ENCODE measurements around the gene SYTL2. TPM values are rescaled to one million over a fixed set of nuclear protein-coding genes. Genes with fewer than 3 reads are reported as not detected.

Gene SYTL2
- total RNA-seq, 3 donors from 2014 or later = 10.1 to 189 (median 120) TPM

GRCh38 chr11:85803303-85803702, 7.6 kb downstream of the SYTL2 start:
- TF ChIP-seq CTCF (IDR thresholded peaks at IDR 0.05) (no peak), POLR2AphosphoS5 (IDR thresholded peaks at IDR 0.05) (no peak), POLR2A (IDR thresholded peaks at IDR 0.05) (no peak)
- no peaks in the 10 kb centered on the region for H3K4me1 ChIP-seq
- no peaks in the 10 kb centered on the region for H3K9me3 ChIP-seq

GRCh38 chr11:85801527-85801926, 9.4 kb downstream of the SYTL2 start:
- Histone ChIP-seq H3K27ac (no peak overlapping the region), H3K4me1 (no peaks in the 10 kb centered on the region), H3K9me3 (no peaks in the 10 kb centered on the region), H3K27me3 (no peaks in the 10 kb centered on the region), H3K4me3 (no peak overlapping the region), H3K36me3 (no peaks in the 10 kb centered on the region)
- intact Hi-C loops (cut with DNase I; ENCODE audit: low total_unique reads) = no loop called here
- TF ChIP-seq POLR2A (IDR thresholded peaks at IDR 0.05) = no peak
- TF ChIP-seq POLR2AphosphoS5 (IDR thresholded peaks at IDR 0.05) = no peak
- no peak for TF ChIP-seq CTCF (IDR thresholded peaks at IDR 0.05)
- DNase-seq (ENCODE audit: low spot score in 2 of 2) = no peak

More at GRCh38 chr11:85803303-85803702, 7.6 kb downstream of the SYTL2 start:
- DNase-seq (ENCODE audit: low spot score in 2 of 2) = no peak
- H3K27ac ChIP-seq = no peak overlapping the region
- intact Hi-C loops (cut with DNase I; ENCODE audit: low total_unique reads) = no loop called here
- H3K36me3 ChIP-seq = no peaks in the 10 kb centered on the region
- H3K27me3 ChIP-seq = no peaks in the 10 kb centered on the region
- H3K4me3 ChIP-seq = no peak overlapping the region

GRCh38 chr11:85800595-85801342, 10.2 kb downstream of the SYTL2 start:
- H3K27ac ChIP-seq = no peak overlapping the region
- DNase-seq (ENCODE audit: low spot score in 2 of 2) = no peak
- no peaks in the 10 kb centered on the region for H3K36me3 ChIP-seq
- H3K27me3 ChIP-seq = no peaks in the 10 kb centered on the region
- no peaks in the 10 kb centered on the region for H3K4me1 ChIP-seq
- TF ChIP-seq POLR2AphosphoS5 (IDR thresholded peaks at IDR 0.05) = no peak
- no peak for TF ChIP-seq POLR2A (IDR thresholded peaks at IDR 0.05)
- no peak for TF ChIP-seq CTCF (IDR thresholded peaks at IDR 0.05)
- intact Hi-C loops (cut with DNase I; ENCODE audit: low total_unique reads) = no loop called here
- H3K9me3 ChIP-seq = no peaks in the 10 kb centered on the region
- H3K4me3 ChIP-seq = no peak overlapping the region

- DNase-seq (ENCODE audit: low spot score in 2 of 2) = no peak
- Histone ChIP-seq H3K36me3 (no peaks in the 10 kb centered on the region), H3K27ac (no peak overlapping the region), H3K4me1 (no peaks in the 10 kb centered on the region), H3K4me3 (no peak overlapping the region), H3K27me3 (no peaks in the 10 kb centered on the region), H3K9me3 (no peaks in the 10 kb centered on the region)
- intact Hi-C loops (cut with DNase I; ENCODE audit: low total_unique reads) = no loop called here
- TF ChIP-seq POLR2A (IDR thresholded peaks at IDR 0.05) (no peak), POLR2AphosphoS5 (IDR thresholded peaks at IDR 0.05) (no peak), CTCF (IDR thresholded peaks at IDR 0.05) (no peak)
Measured at GRCh38 chr11:85799142-85799541, 11.8 kb downstream of the SYTL2 start.

GRCh38 chr11:85798361-85798760, 12.6 kb downstream of the SYTL2 start:
- Histone ChIP-seq H3K4me1 (no peaks in the 10 kb centered on the region), H3K36me3 (no peaks in the 10 kb centered on the region), H3K4me3 (no peak overlapping the region), H3K27me3 (no peaks in the 10 kb centered on the region), H3K27ac (no peak overlapping the region), H3K9me3 (no peaks in the 10 kb centered on the region)
- intact Hi-C loops (cut with DNase I; ENCODE audit: low total_unique reads) = no loop called here
- DNase-seq (ENCODE audit: low spot score in 2 of 2) = no peak
- TF ChIP-seq POLR2A (IDR thresholded peaks at IDR 0.05) (no peak), POLR2AphosphoS5 (IDR thresholded peaks at IDR 0.05) (no peak), CTCF (IDR thresholded peaks at IDR 0.05) (no peak)

All from breast epithelium (tissue), 4 donors.